Testis (tissue), 3 donors: Measurements from ENCODE around the gene PTPRD. TPM values are rescaled to one million over a fixed set of nuclear protein-coding genes. Genes with fewer than 3 reads are reported as not detected.

Source experiments
- DNase-seq: peaks from one replicate; pipeline ENCODE4 v3.0.0-alpha.2; 2019
- H3K27ac ChIP-seq, 2 donors: fragments of 200-600 bp; sonication (generic); one replicate each; pipeline ENCODE4 v1.5.1; 2019
- H3K27me3 ChIP-seq: fragments of 200-600 bp; sonication (generic); one replicate; pipeline ENCODE4 v1.5.1; 2019
- H3K36me3 ChIP-seq: fragments of 200-600 bp; sonication (generic); one replicate; pipeline ENCODE4 v1.5.1; 2017; ENCODE audit warnings: low read depth; ENCODE audit errors: missing control alignments
- H3K4me1 ChIP-seq: fragments of 200-600 bp; sonication (generic); one replicate; pipeline ENCODE4 v1.5.1; 2019
- H3K4me3 ChIP-seq, 2 donors: fragments of 200-600 bp; sonication (generic); one replicate each; pipeline ENCODE4 v1.5.1; 2017 to 2019
- H3K9me3 ChIP-seq: fragments of 200-600 bp; sonication (generic); one replicate; pipeline ENCODE4 v1.5.1; 2017
- POLR2A ChIP-seq: fragments of 450-650 bp; IDR thresholded peaks from one replicate; pipeline ENCODE4 v1.6.1; 2017; ENCODE audit warnings: antibody characterized with exemption, mild to moderate bottlenecking, moderate library complexity
- whole genome bisulfite sequencing, 2 donors: methylation state at CpG; one replicate each; pipeline ENCODE4 v1.1.5; 2018; 5-methylcytosine and 5-hydroxymethylcytosine counted together
- intact Hi-C: fragments of 100-400 bp; cut with DNase I; formaldehyde crosslinking; loops from one replicate; pipeline ENCODE4 v1.15.1; 2023; ENCODE audit warnings: low total_unique reads
- polyA plus RNA-seq: library from polyadenylated mRNA; stranded (reverse); fragments of 350-450 nt; fragmentation: Illumina TruSeq; extraction: RNeasy Lipid Tissue Mini Kit (QIAGEN cat#74804); gene quantifications from one replicate; pipeline ENCODE4 v1.2.3, GENCODE V29; 2014; ENCODE audit warnings: low read depth, low replicate concordance; ENCODE audit not compliant: insufficient read depth
- total RNA-seq, 2 donors: library from RNA; depleted of rRNA; stranded (reverse); fragments of >200 nt; gene quantifications; one replicate each; pipeline ENCODE4 v1.2.3, GENCODE V29; 2016
- TF ChIP-seq, protein P1 (sequence below), 3 experiments: fragments of 450-650 bp in 2 of 3; fragments of 200-600 bp in 1 of 3; sonication (generic) in 1 of 3; IDR thresholded peaks; one replicate each; pipeline ENCODE4 v1.5.1; 2016 to 2019; ENCODE audit warnings: antibody characterized with exemption in 3 of 3, mild to moderate bottlenecking in 2 of 3, moderate library complexity in 1 of 3

PTPRD gene
- total and polyA plus RNA-seq, 3 donors from 2014 or later = 15.4 to 33.6 (median 32.5) TPM

DNA sequence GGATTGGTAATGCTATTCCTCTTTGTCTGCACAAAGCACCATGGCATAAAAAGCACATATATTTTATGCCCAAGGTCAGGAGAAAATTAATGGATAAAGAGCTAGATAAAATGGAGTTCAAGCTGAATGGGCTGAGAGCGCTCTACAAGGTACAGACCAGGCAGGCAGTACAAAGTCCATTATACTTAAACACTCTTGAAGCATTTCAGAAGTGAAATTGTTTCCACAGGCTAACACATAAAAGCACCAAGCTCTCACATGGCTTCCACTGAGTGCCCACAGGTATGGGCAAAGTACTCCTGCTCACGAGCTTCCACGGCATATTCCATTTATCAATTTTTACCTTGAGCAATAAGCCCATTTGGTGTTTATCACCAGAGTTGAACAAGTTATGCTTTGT, 2042.0 kb downstream of the PTPRD start:
- intact Hi-C loops = no loop called here
- no peak for DNase-seq

DNA sequence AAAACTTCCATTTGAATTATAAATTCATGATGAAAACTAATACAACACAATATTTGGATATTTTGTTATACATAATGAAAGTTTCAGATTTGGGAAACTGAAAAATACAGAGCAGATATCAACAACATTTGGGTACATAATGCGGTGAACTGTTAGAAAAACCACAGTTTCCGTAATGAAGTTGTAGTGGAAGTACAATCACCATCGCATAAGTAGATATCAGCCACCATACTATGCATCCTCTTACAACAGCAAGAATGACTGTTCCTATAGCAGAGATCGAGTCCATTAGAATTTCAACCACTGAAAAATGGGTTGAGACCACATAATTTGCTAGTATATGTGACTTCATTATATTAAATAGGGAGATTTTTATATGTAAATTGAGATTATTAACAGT, 2043.0 kb downstream of the PTPRD start:
- Histone ChIP-seq H3K27me3 (no peaks in the 10 kb centered on the region), H3K27ac (no peak overlapping the region), H3K4me3 (no peak overlapping the region), H3K36me3 (no peaks in the 10 kb centered on the region), H3K4me1 (no peaks in the 10 kb centered on the region), H3K9me3 (no peaks in the 10 kb centered on the region)
- no peak for DNase-seq
- TF ChIP-seq, protein P1, sequence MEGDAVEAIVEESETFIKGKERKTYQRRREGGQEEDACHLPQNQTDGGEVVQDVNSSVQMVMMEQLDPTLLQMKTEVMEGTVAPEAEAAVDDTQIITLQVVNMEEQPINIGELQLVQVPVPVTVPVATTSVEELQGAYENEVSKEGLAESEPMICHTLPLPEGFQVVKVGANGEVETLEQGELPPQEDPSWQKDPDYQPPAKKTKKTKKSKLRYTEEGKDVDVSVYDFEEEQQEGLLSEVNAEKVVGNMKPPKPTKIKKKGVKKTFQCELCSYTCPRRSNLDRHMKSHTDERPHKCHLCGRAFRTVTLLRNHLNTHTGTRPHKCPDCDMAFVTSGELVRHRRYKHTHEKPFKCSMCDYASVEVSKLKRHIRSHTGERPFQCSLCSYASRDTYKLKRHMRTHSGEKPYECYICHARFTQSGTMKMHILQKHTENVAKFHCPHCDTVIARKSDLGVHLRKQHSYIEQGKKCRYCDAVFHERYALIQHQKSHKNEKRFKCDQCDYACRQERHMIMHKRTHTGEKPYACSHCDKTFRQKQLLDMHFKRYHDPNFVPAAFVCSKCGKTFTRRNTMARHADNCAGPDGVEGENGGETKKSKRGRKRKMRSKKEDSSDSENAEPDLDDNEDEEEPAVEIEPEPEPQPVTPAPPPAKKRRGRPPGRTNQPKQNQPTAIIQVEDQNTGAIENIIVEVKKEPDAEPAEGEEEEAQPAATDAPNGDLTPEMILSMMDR (IDR thresholded peaks at IDR 0.05) = no peak
- no peak for TF ChIP-seq POLR2A
- 90 to 92% methylated on average over 4 of the region's 4 CpGs for WGBS, 2 donors
- intact Hi-C loops = no loop called here

More for the DNA sequence above, 2042.0 kb downstream of the PTPRD start:
- TF ChIP-seq, protein P1 (IDR thresholded peaks at IDR 0.05) = no peak
- no peak for TF ChIP-seq POLR2A
- WGBS, 2 donors = 90% methylated on average over 3 of the region's 3 CpGs
- no peaks in the 10 kb centered on the region for H3K4me1 ChIP-seq
- H3K36me3 ChIP-seq = no peaks in the 10 kb centered on the region
- H3K27ac ChIP-seq = no peak overlapping the region
- H3K27me3 ChIP-seq = no peaks in the 10 kb centered on the region
- H3K4me3 ChIP-seq = no peak overlapping the region
- H3K9me3 ChIP-seq = no peaks in the 10 kb centered on the region

DNA sequence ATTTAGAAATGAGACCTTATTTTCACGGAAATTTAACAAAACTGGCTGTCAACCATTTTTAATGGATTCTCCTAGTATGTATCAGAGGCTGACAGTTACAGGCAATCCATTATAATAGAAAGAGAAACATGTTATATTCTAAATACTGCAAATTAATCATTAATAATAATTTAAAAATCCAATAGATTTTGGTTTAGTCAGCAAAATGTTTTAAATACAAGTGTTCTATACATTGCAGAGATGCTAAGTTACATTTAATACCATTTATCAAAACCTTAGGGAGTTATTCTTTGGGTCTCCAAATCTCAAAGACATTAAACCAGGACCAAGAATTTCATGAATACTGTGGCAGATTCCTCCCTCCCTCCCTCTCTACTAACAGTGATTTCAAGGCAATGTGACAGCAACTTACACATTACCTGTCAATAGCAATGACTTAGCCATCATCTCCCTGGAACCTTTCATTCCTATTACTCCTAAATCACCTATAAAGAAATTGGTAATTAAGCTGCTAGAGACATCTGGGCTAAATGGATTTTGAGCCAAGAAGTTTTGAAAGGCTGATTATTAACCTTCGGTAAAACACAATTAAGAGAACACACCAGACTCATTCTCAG, 2044.7 kb downstream of the PTPRD start:
- DNase-seq = no peak
- Histone ChIP-seq H3K36me3 (no peaks in the 10 kb centered on the region), H3K9me3 (no peaks in the 10 kb centered on the region), H3K4me1 (no peaks in the 10 kb centered on the region), H3K27me3 (no peaks in the 10 kb centered on the region), H3K27ac (no peak overlapping the region), H3K4me3 (no peak overlapping the region)
- TF ChIP-seq, protein P1 (IDR thresholded peaks at IDR 0.05) = no peak
- TF ChIP-seq POLR2A = no peak
- 88 to 89% methylated on average over 2 of the region's 2 CpGs for WGBS, 2 donors
- intact Hi-C loops = no loop called here

DNA sequence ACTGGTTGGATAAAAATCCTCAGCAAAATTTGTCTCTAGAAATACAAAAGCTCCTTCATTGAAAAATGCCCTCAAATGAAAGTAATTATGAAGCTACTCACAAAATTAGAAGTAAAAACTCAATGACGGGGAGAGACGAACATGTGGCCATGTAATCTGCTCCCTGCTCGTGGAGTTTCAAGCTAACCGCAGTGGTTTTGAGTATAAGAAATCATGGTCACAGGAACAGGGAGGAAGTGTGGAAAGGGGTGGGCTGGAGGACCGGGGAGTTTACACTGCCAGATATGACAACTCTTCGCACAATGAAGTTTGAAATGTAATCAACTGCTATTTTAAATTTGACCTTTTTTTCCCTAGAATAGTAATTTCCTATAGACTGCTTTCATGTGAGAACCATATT, 2047.8 kb downstream of the PTPRD start:
- no peak overlapping the region for H3K27ac ChIP-seq
- no peaks in the 10 kb centered on the region for H3K4me1 ChIP-seq
- TF ChIP-seq, protein P1 (IDR thresholded peaks at IDR 0.05) = no peak
- no peak for TF ChIP-seq POLR2A
- H3K27me3 ChIP-seq = no peaks in the 10 kb centered on the region
- 76 to 87% methylated on average over 6 of the region's 6 CpGs for WGBS, 2 donors
- no peaks in the 10 kb centered on the region for H3K36me3 ChIP-seq
- DNase-seq = no peak
- H3K9me3 ChIP-seq = no peaks in the 10 kb centered on the region
- H3K4me3 ChIP-seq = no peak overlapping the region
- intact Hi-C loops = no loop called here
